Endothelial cell of umbilical vein (primary cell): Measurements from ENCODE around the gene CERK. TPM values are rescaled to one million over a fixed set of nuclear protein-coding genes. Genes with fewer than 3 reads are reported as not detected.

ENCODE experiments used
- BruUV-seq: library from RNA; stranded (reverse); fragments of 400-500 nt; replicated peaks from 2 replicates; lab custom pipeline; 2021; lab: Mats Ljungman, UMichigan
- CTCF ChIA-PET: fragments of 300-600, 350-600 bp; sonication (Branson Sonifier 250); formaldehyde crosslinking; loops from one replicate; lab custom pipeline; 2021; ENCODE audit warnings: antibody characterized with exemption, inconsistent platforms; lab: Charles Lee
- POLR2A ChIA-PET: fragments of 300-600, 350-600 bp; sonication (Branson Sonifier 250); formaldehyde crosslinking; loops from one replicate; lab custom pipeline; 2021; ENCODE audit warnings: antibody characterized with exemption, inconsistent platforms; lab: Charles Lee
- DNase-seq: peaks from one replicate; pipeline ENCODE4 v3.0.0-alpha.2; 2011; ENCODE audit warnings: low read depth, low spot score
- FAIRE-seq: peaks from 2 replicates; lab custom pipeline; 2011; peaks lifted over from hg19 to GRCh38; lab: Jason Lieb, UNC
- H2AFZ ChIP-seq: 2 replicates; pipeline ENCODE4 v1.6.0; 2012; ENCODE audit warnings: low read depth, low read length, control low read depth, inconsistent platforms
- H3K27ac ChIP-seq: 2 replicates; pipeline ENCODE4 v1.5.1; 2011; ENCODE audit warnings: low read depth, mild to moderate bottlenecking, control low read depth, low read length, moderate library complexity; ENCODE audit not compliant: insufficient read depth
- H3K27me3 ChIP-seq, 2 experiments: 2 replicates each; pipeline versions ENCODE4 v1.6.0 to v1.6.1; 2011; ENCODE audit warnings: low read length in 2 of 2, mixed read lengths in 1 of 2; ENCODE audit not compliant: control insufficient read depth in 2 of 2, insufficient read depth in 2 of 2
- H3K36me3 ChIP-seq, 2 experiments: 2 replicates in 1 of 2; 3 replicates in 1 of 2; pipeline ENCODE4 v1.5.1; 2011; ENCODE audit warnings: low read length in 2 of 2, mild to moderate bottlenecking in 1 of 2, moderate library complexity in 1 of 2; ENCODE audit not compliant: control insufficient read depth in 2 of 2, insufficient read depth in 2 of 2; ENCODE audit errors: extremely low read depth in 1 of 2
- H3K4me1 ChIP-seq: 3 replicates; pipeline ENCODE4 v1.5.1; 2011; ENCODE audit warnings: mild to moderate bottlenecking, low read length; ENCODE audit not compliant: control insufficient read depth, insufficient read depth; ENCODE audit errors: extremely low read depth
- H3K4me2 ChIP-seq: 2 replicates; pipeline ENCODE4 v1.6.1; 2011; ENCODE audit warnings: low read length, control low read depth, mixed read lengths; ENCODE audit not compliant: insufficient read depth
- H3K4me3 ChIP-seq, 3 experiments: fragments of 200-600 bp in 1 of 3; sonication (generic), shearing (Covaris generic) in 1 of 3; replicated peaks in 1 of 3; 2 replicates each; pipeline ENCODE4 v1.5.1; 2011 to 2016; ENCODE audit warnings: control low read depth in 3 of 3, low read length in 3 of 3, mild to moderate bottlenecking in 2 of 3, inconsistent platforms in 1 of 3, low read depth in 1 of 3, moderate library complexity in 1 of 3; ENCODE audit not compliant: insufficient read depth in 1 of 3
- H3K79me2 ChIP-seq: 2 replicates; pipeline ENCODE4 v1.6.0; 2012; ENCODE audit warnings: low read length, inconsistent platforms; ENCODE audit not compliant: control insufficient read depth, insufficient read depth
- H3K9ac ChIP-seq: replicated peaks from 2 replicates; pipeline ENCODE3; 2011; ENCODE audit warnings: low read length, control low read depth; ENCODE audit not compliant: insufficient read depth; ENCODE audit errors: extremely low read depth
- H3K9me1 ChIP-seq: replicated peaks from 3 replicates; pipeline ENCODE4 v1.6.0; 2011; ENCODE audit warnings: mild to moderate bottlenecking, low read length; ENCODE audit not compliant: control insufficient read depth, insufficient read depth; ENCODE audit errors: extremely low read depth
- H3K9me3 ChIP-seq: replicated peaks from 2 replicates; pipeline ENCODE4 v1.5.1; 2012; ENCODE audit warnings: low read length, inconsistent platforms; ENCODE audit not compliant: control insufficient read depth, insufficient read depth
- H4K20me1 ChIP-seq: replicated peaks from 2 replicates; pipeline ENCODE3; 2011; ENCODE audit warnings: mild to moderate bottlenecking, low read length; ENCODE audit not compliant: control insufficient read depth, insufficient read depth; ENCODE audit errors: extremely low read depth
- CTCF ChIP-seq, 2 donors: IDR thresholded peaks; 1 replicate in 1 of 2; 2 replicates in 1 of 2; pipeline ENCODE4 v1.5.1; 2011; ENCODE audit warnings: low read length in 2 of 2, mild to moderate bottlenecking in 2 of 2, moderate library complexity in 2 of 2, control low read depth in 1 of 2, inconsistent platforms in 1 of 2, low read depth in 1 of 2; ENCODE audit not compliant: insufficient read depth in 1 of 2; ENCODE audit errors: extremely low read depth in 1 of 2
- EZH2 ChIP-seq: IDR thresholded peaks from 2 replicates; pipeline ENCODE4 v1.6.1; 2012; ENCODE audit warnings: borderline replicate concordance, low read depth, mild to moderate bottlenecking, moderate library complexity, low read length, inconsistent platforms; ENCODE audit not compliant: severe bottlenecking
- FOS ChIP-seq: IDR thresholded peaks from 2 replicates; pipeline ENCODE4 v1.6.1; 2011; ENCODE audit warnings: mild to moderate bottlenecking, low read length, moderate library complexity, borderline replicate concordance; ENCODE audit not compliant: insufficient read depth
- GATA2 ChIP-seq: IDR thresholded peaks from 2 replicates; pipeline ENCODE4 v1.7.0; 2011; ENCODE audit warnings: low read depth, mild to moderate bottlenecking, moderate library complexity, mixed read lengths, low read length; ENCODE audit not compliant: insufficient read length, insufficient read depth
- JUN ChIP-seq: IDR thresholded peaks from 2 replicates; pipeline ENCODE4 v1.6.1; 2011; ENCODE audit warnings: borderline replicate concordance, low read depth; ENCODE audit not compliant: insufficient read length, insufficient read depth
- MAX ChIP-seq: IDR thresholded peaks from 2 replicates; pipeline ENCODE4 v1.6.1; 2011; ENCODE audit not compliant: insufficient read depth, insufficient read length
- MYC ChIP-seq: IDR thresholded peaks from one replicate; pipeline ENCODE4 v1.6.1; 2011; ENCODE audit warnings: mild to moderate bottlenecking, low read depth, low read length
- POLR2A ChIP-seq: IDR thresholded peaks from 2 replicates; pipeline ENCODE4 v1.6.1; 2012; ENCODE audit warnings: low read depth, mild to moderate bottlenecking, control low read depth, low read length
- POLR2AphosphoS5 ChIP-seq: IDR thresholded peaks from 2 replicates; pipeline ENCODE4 v1.6.1; 2012; ENCODE audit warnings: low read depth, mild to moderate bottlenecking, control low read depth, low read length, moderate library complexity; ENCODE audit not compliant: insufficient read depth
- dilution Hi-C: fragments of 300-500 bp; cut with MboI; formaldehyde crosslinking; loops from one replicate; pipeline ENCODE4 v1.15.0; 2019; ENCODE audit warnings: low sequenced_read_pairs; ENCODE audit not compliant: extremely low pct_ligation_motif_present
- intact Hi-C: fragments of 100-400 bp; cut with micrococcal nuclease; formaldehyde crosslinking; loops from one replicate; pipeline ENCODE4 v1.10.0; 2022
- polyA plus RNA-seq, 4 experiments: library from polyadenylated mRNA; depleted of rRNA in 3 of 4; stranded (reverse) in 3 of 4; unstranded in 1 of 4; fragments of >200 nt; gene quantifications; 2 replicates each; pipeline versions ENCODE4 v1.2.1 to v1.2.3, GENCODE V29; 2011 to 2012; ENCODE audit warnings: missing spikeins in 1 of 4
- total RNA-seq: library from RNA; stranded (reverse); gene quantifications from 2 replicates; pipeline ENCODE4 v1.2.3, GENCODE V29; 2021

The CERK gene
- total and polyA plus RNA-seq, 2 donors (not counting 3 experiments of a cell fraction or from before 2014, with no cell fraction given) = 61.1 to 88.0 TPM

- H3K9ac ChIP-seq = peak overlapping the region; percentile 94
- peak; percentile 62 for FAIRE-seq
- H3K4me2 ChIP-seq = peak overlapping the region; percentile 91
- dilution Hi-C loops (no loop called here), intact Hi-C loops (loop anchor here (2.0 kb wide), 1 partner anchor 61 kb away; no protein-coding TSS in a partner anchor)
- no peaks in the 10 kb centered on the region for H3K36me3 ChIP-seq
- peaks cover 59% of the 10 kb centered on the region for H3K79me2 ChIP-seq
- DNase-seq = peak; percentile 38
- H3K9me1 ChIP-seq = no peaks in the 10 kb centered on the region
- H3K27ac ChIP-seq = peak overlapping the region; percentile 90
- POLR2A ChIA-PET = no interaction called here
- TF ChIP-seq POLR2A = no peak
- no peak for TF ChIP-seq POLR2AphosphoS5
- no peak for TF ChIP-seq CTCF (IDR thresholded peaks at IDR 0.05; ENCODE audit: extremely low read depth in 1 of 2, insufficient read depth in 1 of 2, low read depth in 1 of 2, low read length in 2 of 2)
- TF ChIP-seq MYC = no peak
- TF ChIP-seq EZH2 = no peak
- no peak for TF ChIP-seq MAX
- no peak for TF ChIP-seq FOS
- no peak for TF ChIP-seq GATA2
- no peak for TF ChIP-seq JUN
- peak overlapping the region; percentile 60 to 97 (median 75) for H3K4me3 ChIP-seq
- no peaks in the 10 kb centered on the region for H3K27me3 ChIP-seq
- no peaks in the 10 kb centered on the region for H3K9me3 ChIP-seq
- H4K20me1 ChIP-seq = no peaks in the 10 kb centered on the region
- H3K4me1 ChIP-seq = peaks cover 39% of the 10 kb centered on the region
- BruUV-seq = no TSS peak
- no peak overlapping the region for H2AFZ ChIP-seq
- CTCF ChIA-PET = interaction anchor here (2.2 kb wide), 1 partner anchor 12 kb away, joined by 8 read pairs; no protein-coding TSS in a partner anchor
Observed at GRCh38 chr22:46737105-46737975, 712 bp downstream of the CERK start.
